NOMO-1 (cell line): Measurements from ENCODE around the gene VSTM5.

Source experiments
- DNase-seq, 2 experiments: peaks; one replicate each; lab custom pipeline; 2025; ENCODE audit not compliant: unreplicated experiment in 2 of 2; lab: John Stamatoyannopoulos, UW

VSTM5 gene

DNA sequence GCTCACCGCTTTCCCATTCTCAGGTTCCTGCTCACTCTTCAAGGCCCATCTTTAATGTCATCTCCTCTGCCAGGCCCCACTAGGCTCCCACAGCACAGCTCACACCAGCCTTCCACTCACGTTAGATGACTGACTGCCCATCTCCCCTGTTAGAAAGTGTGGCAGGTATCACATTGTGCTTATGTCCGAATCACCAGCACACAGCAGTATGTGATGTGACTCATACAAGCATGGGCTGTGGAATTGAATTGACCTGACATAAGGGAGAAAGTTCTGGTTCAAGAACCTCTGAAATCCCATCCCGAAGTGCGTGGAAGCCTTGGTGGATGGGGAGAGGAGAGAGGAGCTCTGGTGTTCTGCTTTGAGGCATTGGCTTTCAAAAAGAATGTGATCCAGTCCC, 6.5 kb downstream of the VSTM5 start:
- no peak for DNase-seq

DNA sequence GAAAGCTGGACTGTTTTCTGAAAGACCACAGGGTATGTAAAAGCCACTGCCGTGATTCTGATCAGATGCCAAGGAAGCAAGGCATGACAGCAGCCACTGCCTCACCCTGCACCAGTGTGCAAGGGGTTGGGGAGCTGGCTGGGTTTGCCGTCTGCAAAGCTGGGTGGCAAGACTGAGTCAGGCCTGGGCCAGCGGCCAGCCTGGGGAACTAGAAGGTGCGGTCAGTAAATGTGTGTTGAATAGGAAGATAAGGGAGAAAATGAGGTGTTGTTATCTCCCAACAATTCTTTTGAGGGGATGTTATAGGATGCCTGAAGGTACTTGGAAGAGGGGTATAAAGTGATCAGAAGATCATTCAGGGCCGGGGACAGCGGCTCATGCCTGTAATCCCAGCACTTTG, 8.0 kb downstream of the VSTM5 start:
- no peak for DNase-seq

DNA sequence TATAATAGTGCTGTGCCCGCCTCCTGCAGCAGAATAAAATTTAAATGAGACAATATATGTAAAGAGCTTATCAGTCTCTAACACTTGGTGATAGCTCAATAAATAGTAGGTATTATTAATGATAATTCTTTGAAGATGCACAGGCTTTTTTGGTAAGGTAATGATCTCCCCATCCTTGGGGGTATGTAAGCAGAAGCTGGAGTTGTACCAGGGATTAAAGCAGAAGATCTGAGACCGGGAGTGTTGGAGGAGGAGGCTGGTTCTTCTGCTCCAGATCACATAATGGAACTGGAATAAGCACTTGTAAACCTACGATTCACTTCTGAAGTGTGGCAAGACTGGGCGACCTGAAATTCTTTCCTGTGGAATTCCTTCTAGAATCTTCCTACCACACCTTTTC, 8.4 kb downstream of the VSTM5 start:
- DNase-seq = no peak

GRCh38 chr11:93841446-93841845, 9.0 kb downstream of the VSTM5 start:
- DNase-seq = no peak

DNA sequence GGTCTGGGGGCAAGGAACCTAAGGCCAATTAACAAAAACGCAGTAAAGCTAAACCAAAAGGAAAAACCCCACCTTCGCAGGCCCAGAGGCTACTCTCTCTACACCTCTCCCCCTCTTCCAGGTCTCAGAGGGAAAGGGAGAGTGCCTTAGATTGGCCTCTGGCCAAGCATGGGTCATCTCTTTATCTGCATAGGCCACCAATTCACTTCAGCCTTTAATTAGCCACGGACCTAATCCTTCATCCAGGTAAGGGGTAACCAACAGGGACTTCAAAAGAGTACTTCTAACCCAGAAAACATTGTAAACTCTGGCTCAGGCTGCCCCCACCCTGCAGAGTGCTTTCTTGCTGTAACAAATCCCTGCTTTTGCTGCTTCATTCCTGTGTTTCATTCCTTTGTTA, 9.4 kb downstream of the VSTM5 start:
- DNase-seq = no peak

DNA sequence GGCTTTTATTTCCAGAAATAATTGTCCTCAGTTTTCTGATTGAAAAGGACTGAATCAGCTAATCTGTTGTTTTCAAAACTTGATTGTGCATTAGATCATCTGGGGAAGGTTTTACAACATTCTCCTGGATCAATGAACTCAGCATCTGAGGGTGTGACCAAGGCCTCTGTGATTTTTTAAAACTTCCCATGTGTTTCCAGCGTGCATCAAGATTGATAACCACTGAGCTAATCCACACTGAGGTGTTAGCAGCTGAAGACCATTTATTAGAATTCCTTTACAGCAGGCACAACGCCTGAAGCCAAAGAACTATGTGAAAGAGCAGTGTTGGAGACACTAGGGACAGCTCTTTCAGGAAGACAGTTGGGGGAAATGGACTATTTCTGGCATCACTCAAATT, 10.2 kb downstream of the VSTM5 start:
- no peak for DNase-seq

DNA sequence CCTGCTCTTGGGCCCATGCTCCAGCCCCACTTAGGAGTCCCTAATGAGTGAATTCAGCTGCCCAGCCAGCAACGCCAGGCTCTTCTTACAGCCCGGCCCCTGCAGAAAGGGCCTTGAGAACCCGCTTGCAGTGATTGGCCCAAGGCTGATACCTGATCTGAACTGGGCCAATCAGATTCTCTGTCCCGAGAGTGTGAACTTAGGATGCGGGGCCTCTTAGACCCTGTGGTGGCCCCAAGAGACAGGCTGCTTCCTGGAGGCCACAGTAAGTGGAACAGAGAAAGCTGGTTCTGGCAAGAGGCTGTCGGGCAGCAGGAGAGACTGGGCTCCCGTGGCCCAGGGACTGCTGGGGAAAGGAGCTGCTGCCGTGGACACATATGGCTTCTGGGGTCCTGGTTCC, 11.5 kb downstream of the VSTM5 start:
- no peak for DNase-seq

DNA sequence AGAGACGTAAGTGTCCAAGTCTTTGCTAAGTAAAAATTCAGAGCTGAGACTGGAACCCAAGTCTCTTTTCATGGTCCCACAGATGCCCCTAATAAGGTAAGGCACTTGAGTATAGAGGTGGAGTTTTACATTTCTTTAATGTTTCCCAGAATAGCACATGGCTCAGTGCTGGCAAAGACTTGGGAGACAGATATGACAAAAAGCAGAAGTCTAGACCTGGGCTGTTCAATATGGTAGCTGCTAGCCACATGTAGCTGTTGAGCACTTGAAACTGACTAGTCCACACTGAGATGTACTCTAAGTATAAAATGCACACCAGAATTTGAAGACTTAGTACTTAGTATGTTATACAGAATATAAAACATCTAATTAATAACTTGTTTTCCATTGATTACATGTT, 17.6 kb downstream of the VSTM5 start:
- no peak for DNase-seq

- no peak for DNase-seq
Observed at GRCh38 chr11:93831343-93832127, 18.9 kb downstream of the VSTM5 start.

GRCh38 chr11:93829598-93829997, 20.8 kb downstream of the VSTM5 start:
- no peak for DNase-seq

- no peak for DNase-seq
Observed at GRCh38 chr11:93827363-93827762, 23.1 kb downstream of the VSTM5 start.

- no peak for DNase-seq
Observed at GRCh38 chr11:93823210-93823609, 27.2 kb downstream of the VSTM5 start.

DNA sequence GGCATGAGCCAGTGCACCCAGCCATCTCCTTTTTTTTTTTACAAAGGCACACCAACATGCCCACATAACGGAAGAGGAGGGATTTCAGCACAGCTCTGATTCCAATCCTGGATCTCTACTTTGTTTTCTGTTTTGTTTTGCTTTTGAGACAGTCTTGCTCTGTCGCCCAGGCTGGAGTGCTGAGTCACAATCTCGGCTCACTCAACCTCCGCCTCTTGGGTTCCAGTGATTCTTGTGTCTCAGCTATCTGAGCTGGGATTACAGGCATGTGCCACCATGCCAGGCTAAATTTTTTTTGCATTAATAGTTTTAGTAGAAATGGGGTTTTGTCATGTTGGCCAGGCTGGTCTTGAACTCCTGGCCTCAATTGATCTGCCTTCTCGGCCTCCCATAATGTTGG, 28.1 kb downstream of the VSTM5 start:
- no peak for DNase-seq

- DNase-seq = no peak
Observed at GRCh38 chr11:93821617-93822016, 28.8 kb downstream of the VSTM5 start.

- DNase-seq = no peak
Observed at GRCh38 chr11:93820847-93821246, 29.6 kb downstream of the VSTM5 start.

DNA sequence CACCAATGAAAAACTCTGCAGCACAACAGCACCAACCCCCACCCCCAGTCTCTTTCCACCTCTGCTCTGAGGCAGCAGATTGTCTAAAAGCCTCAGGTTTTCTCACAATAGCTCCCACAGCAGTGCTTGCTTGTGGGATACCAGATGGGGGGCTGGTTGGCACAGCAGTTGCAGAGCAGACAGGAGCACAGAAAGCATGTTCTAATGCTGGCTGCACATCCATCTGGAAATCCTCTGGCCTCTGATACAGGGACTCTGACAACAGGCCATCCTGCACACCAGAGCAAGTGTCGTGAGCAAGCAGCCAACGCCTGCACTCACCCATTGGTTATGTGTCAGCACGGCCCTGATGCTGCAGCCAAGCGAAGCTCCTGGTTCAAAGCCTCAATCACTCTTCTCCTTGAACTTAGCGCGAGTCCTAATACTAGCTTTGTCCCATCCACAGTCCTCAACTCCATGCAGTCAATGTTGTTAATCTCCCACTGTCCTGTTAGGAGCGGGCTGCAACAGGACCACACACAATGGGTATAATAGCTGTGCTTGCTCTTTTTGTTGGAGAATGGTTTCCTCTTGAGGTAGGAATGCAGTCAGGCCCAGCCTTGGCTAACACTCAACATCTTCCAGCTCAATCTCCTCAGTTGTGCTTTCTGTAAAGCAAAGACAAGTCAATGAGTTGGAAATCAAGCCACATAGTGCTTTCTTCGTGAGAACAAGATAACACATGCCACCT, 30.3 kb downstream of the VSTM5 start:
- DNase-seq = no peak

- no peak for DNase-seq
Observed at GRCh38 chr11:93817426-93818348, 32.7 kb downstream of the VSTM5 start.

- no peak for DNase-seq
Observed at GRCh38 chr11:93814966-93815633, 35.3 kb downstream of the VSTM5 start.

GRCh38 chr11:93813974-93814373, 36.4 kb downstream of the VSTM5 start:
- no peak for DNase-seq

- no peak for DNase-seq
Observed at GRCh38 chr11:93807980-93808379, 42.4 kb downstream of the VSTM5 start.

GRCh38 chr11:93804879-93805278, 45.5 kb downstream of the VSTM5 start:
- no peak for DNase-seq
